Stimulated activated CD8-positive, alpha-beta memory T cell treated with anti-CD3 and anti-CD28 coated beads, Interleukin-7, amount 100 ng/mL, for 24 hours (primary cell): ENCODE measurements around the gene ATF6.
"Not testable (repeated sequence)": the region's sequence is repeated elsewhere in the genome, so short reads cannot be mapped to it uniquely, and the experiment has no call there.

Experiments
- DNase-seq: peaks from one replicate; pipeline ENCODE4 v3.0.0-alpha.2; 2020; ENCODE audit warnings: low read depth

Gene ATF6

GRCh38 chr1:161766102-161766981 lies at the start of gene ATF6:
Gene ATF6, plus strand, starts transcription at chr1:161766320. Its CDS starts 41 bp downstream, at chr1:161766361.
- DNase-seq = peak; percentile 46

- DNase-seq = no peak
These were observed 47.4 kb upstream of the ATF6 start for GRCh38 chr1:161718559-161719324.

GRCh38 chr1:161719325-161719611 lies 46.9 kb upstream of the ATF6 start:
- DNase-seq = no peak

- no peak for DNase-seq
These were observed 45.7 kb upstream of the ATF6 start for GRCh38 chr1:161720422-161720821.

- no peak for DNase-seq
These were observed 45.0 kb upstream of the ATF6 start, which contains the start of gene FCRLB for GRCh38 chr1:161720956-161721737. Gene FCRLB, plus strand, starts transcription at chr1:161721544. Its CDS starts 1,129 bp downstream, at chr1:161722673.

- no peak for DNase-seq
These were observed 44.3 kb upstream of the ATF6 start for GRCh38 chr1:161721738-161722343.

- no peak for DNase-seq
These were observed 43.7 kb upstream of the ATF6 start for GRCh38 chr1:161722406-161722805.

GRCh38 chr1:161723459-161724141 lies 42.5 kb upstream of the ATF6 start:
- no peak for DNase-seq

GRCh38 chr1:161725258-161725907 lies 40.7 kb upstream of the ATF6 start:
- DNase-seq = not testable (repeated sequence)

GRCh38 chr1:161725908-161726472 lies 40.1 kb upstream of the ATF6 start:
- no peak for DNase-seq

GRCh38 chr1:161726473-161727255 lies 39.5 kb upstream of the ATF6 start:
- DNase-seq = peak; percentile 30

GRCh38 chr1:161727256-161727924 lies 38.7 kb upstream of the ATF6 start:
- no peak for DNase-seq

GRCh38 chr1:161728376-161729226 lies 37.5 kb upstream of the ATF6 start:
- no peak for DNase-seq

GRCh38 chr1:161730050-161730564 lies 36.0 kb upstream of the ATF6 start:
- DNase-seq = no peak

- DNase-seq = no peak
These were observed 34.9 kb upstream of the ATF6 start for GRCh38 chr1:161731241-161731640.

GRCh38 chr1:161731981-161732718 lies 34.0 kb upstream of the ATF6 start:
- DNase-seq = no peak

GRCh38 chr1:161733526-161733925 lies 32.6 kb upstream of the ATF6 start:
- DNase-seq = no peak
